ENCODE measurements around the gene BSND. TPM values are rescaled to one million over a fixed set of nuclear protein-coding genes. Genes with fewer than 3 reads are reported as not detected.
"Not testable (repeated sequence)": the region's sequence is repeated elsewhere in the genome, so short reads cannot be mapped to it uniquely, and the experiment has no call there.

BSND gene
- total RNA-seq, 1 experiment from 2014 or later: not detected

DNA sequence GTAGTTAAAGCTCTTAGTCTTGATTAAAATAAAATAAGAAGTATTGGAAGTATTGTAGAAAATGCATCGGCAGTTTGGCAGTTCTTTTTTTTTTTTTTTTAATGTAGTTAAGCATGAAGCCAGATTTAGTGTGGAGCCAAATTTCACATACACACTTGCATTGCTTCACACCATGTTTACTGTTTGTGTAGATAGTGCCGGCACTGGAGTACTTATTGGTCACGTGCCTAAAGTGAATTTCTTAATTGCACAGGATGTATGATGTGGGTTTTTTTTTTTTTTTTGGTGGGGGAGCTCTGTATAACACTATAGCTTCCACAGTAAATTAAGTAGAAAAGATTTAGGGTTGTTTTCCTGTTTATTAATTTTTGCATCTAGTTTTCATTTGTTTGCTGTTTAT, 39.5 kb upstream of the BSND start:
- ChIA-PET CTCF (interaction anchor here (1.1 kb wide), 1 partner anchor 8 kb away, joined by 3 read pairs; no protein-coding TSS in a partner anchor), POLR2A (ENCODE audit: low non-redundant PET) (no interaction called here)
- DNase-seq (ENCODE audit: low spot score): no peak
- no peak for TF ChIP-seq EZH2 (IDR thresholded peaks at IDR 0.05; ENCODE audit: borderline replicate concordance, low read depth, low read length, poor library complexity, severe bottlenecking)
- TF ChIP-seq, protein P1, sequence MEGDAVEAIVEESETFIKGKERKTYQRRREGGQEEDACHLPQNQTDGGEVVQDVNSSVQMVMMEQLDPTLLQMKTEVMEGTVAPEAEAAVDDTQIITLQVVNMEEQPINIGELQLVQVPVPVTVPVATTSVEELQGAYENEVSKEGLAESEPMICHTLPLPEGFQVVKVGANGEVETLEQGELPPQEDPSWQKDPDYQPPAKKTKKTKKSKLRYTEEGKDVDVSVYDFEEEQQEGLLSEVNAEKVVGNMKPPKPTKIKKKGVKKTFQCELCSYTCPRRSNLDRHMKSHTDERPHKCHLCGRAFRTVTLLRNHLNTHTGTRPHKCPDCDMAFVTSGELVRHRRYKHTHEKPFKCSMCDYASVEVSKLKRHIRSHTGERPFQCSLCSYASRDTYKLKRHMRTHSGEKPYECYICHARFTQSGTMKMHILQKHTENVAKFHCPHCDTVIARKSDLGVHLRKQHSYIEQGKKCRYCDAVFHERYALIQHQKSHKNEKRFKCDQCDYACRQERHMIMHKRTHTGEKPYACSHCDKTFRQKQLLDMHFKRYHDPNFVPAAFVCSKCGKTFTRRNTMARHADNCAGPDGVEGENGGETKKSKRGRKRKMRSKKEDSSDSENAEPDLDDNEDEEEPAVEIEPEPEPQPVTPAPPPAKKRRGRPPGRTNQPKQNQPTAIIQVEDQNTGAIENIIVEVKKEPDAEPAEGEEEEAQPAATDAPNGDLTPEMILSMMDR (conservative IDR thresholded peaks at IDR 0.05; ENCODE audit: low read depth, low read length): no peak
- Histone ChIP-seq H3K36me3 (ENCODE audit: insufficient read depth, low read length, poor library complexity, severe bottlenecking) (no peaks in the 10 kb centered on the region), H3K9me3 (ENCODE audit: low read depth, low read length, poor library complexity, severe bottlenecking) (peaks cover 6% of the 10 kb centered on the region), H3K4me1 (ENCODE audit: insufficient read depth, low read length, poor library complexity, severe bottlenecking) (no peaks in the 10 kb centered on the region), H3K27ac (ENCODE audit: low read depth, low read length, poor library complexity, severe bottlenecking) (no peak overlapping the region), H3K4me3 (ENCODE audit: low read depth, low read length, poor library complexity, severe bottlenecking) (no peak overlapping the region), H3K27me3 (replicated peaks; ENCODE audit: insufficient read depth, low read depth, low read length, poor library complexity) (no peaks in the 10 kb centered on the region)
- no TSS peak for BruUV-seq (replicated peaks)
- intact Hi-C loops (cut with micrococcal nuclease; ENCODE audit: unreplicated experiment): loop anchor here (10.0 kb wide), 1 partner anchor 1626 kb away; no protein-coding TSS in a partner anchor

DNA sequence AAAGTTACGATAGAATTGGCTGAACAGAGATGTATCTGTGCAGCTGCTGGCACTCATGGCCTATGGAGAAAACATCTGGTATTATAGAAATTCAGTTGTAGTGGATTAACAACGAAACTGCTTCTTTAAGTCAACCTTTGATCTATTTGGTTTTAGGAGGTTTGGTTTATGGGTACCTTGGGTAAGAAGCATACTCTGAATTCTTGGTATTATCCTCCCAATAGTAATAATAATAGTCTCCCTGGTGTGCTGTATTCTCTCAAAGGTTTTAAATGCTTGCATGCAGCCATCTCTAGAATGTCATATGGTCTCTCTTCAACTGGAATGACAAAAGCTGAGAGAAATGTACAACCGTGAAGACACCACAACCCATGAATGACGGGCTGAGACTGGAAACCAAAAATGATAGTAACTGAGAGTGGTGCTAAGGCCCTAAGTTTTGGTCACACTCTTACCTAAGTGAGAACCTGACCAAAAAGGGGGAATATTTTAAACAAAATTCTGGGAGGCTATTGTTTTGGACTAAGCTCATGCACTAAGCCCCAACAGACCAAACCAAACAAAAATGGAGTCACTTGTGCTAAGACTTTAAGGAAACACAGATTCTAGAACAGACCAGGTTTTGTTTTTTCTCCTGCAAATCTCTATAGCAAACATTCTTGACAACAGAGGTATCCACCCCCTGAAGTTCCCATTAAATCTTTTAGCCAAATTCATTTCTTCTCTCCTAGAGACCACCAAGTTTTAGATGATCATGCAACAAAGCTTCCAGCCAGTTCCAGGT, 35.9 kb upstream of the BSND start:
- Histone ChIP-seq H3K9me3 (ENCODE audit: low read depth, low read length, poor library complexity, severe bottlenecking) (peaks cover 6% of the 10 kb centered on the region), H3K27me3 (replicated peaks; ENCODE audit: insufficient read depth, low read depth, low read length, poor library complexity) (no peaks in the 10 kb centered on the region), H3K4me3 (ENCODE audit: low read depth, low read length, poor library complexity, severe bottlenecking) (no peak overlapping the region), H3K4me1 (ENCODE audit: insufficient read depth, low read length, poor library complexity, severe bottlenecking) (peaks cover 16% of the 10 kb centered on the region), H3K27ac (ENCODE audit: low read depth, low read length, poor library complexity, severe bottlenecking) (no peak overlapping the region), H3K36me3 (ENCODE audit: insufficient read depth, low read length, poor library complexity, severe bottlenecking) (no peaks in the 10 kb centered on the region)
- intact Hi-C loops (cut with micrococcal nuclease; ENCODE audit: unreplicated experiment): no loop called here
- ChIA-PET POLR2A (ENCODE audit: low non-redundant PET) (no interaction called here), CTCF (no interaction called here)
- no peak for TF ChIP-seq EZH2 (IDR thresholded peaks at IDR 0.05; ENCODE audit: borderline replicate concordance, low read depth, low read length, poor library complexity, severe bottlenecking)
- TF ChIP-seq, protein P1 (conservative IDR thresholded peaks at IDR 0.05; ENCODE audit: low read depth, low read length): no peak
- no TSS peak for BruUV-seq (replicated peaks)
- DNase-seq (ENCODE audit: low spot score): no peak

DNA sequence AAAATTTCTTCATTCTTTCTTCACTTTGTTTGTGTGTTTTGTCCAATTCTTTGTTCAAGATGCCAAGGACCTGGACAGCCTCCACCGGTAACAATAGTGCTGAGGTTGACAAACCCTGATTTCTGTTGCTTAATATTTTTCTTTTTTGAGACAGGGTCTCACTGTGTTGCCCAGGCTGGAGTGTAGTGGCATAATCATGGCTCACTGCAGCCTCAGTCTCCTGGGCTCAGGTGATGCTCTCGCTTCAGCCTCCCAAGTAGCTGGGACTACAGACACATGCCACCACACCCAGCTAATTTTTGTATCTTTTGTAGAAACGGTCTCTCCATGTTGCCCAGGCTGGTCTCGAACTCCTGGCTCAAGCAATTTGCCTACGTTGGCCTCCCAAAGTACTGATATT, 34.9 kb upstream of the BSND start:
- H3K9me3 ChIP-seq (ENCODE audit: low read depth, low read length, poor library complexity, severe bottlenecking); BruUV-seq (replicated peaks); POLR2A ChIA-PET (ENCODE audit: low non-redundant PET); H3K27me3 ChIP-seq (replicated peaks; ENCODE audit: insufficient read depth, low read depth, low read length, poor library complexity); H3K27ac ChIP-seq (ENCODE audit: low read depth, low read length, poor library complexity, severe bottlenecking); DNase-seq (ENCODE audit: low spot score); H3K36me3 ChIP-seq (ENCODE audit: insufficient read depth, low read length, poor library complexity, severe bottlenecking); H3K4me3 ChIP-seq (ENCODE audit: low read depth, low read length, poor library complexity, severe bottlenecking); CTCF ChIA-PET; intact Hi-C loops (cut with micrococcal nuclease; ENCODE audit: unreplicated experiment): not testable (repeated sequence)
- H3K4me1 ChIP-seq (ENCODE audit: insufficient read depth, low read length, poor library complexity, severe bottlenecking): peaks cover 16% of the 10 kb centered on the region
